ENCODE measurements around the gene MYO1G.

MYO1G gene

GRCh38 chr7:44989132-44989531 lies 10.3 kb upstream of the MYO1G start:
- H3K9me3 Mint-ChIP-seq: no peaks in the 10 kb centered on the region
- peaks cover 31% of the 10 kb centered on the region for H3K36me3 Mint-ChIP-seq (ENCODE audit: low read depth)
- DNase-seq: no peak
- no peaks in the 10 kb centered on the region for H3K27me3 Mint-ChIP-seq
- H3K4me1 Mint-ChIP-seq (ENCODE audit: low read depth): peaks cover 31% of the 10 kb centered on the region
- H3K4me3 Mint-ChIP-seq: no peak overlapping the region
- no peak overlapping the region for H3K27ac Mint-ChIP-seq

DNA sequence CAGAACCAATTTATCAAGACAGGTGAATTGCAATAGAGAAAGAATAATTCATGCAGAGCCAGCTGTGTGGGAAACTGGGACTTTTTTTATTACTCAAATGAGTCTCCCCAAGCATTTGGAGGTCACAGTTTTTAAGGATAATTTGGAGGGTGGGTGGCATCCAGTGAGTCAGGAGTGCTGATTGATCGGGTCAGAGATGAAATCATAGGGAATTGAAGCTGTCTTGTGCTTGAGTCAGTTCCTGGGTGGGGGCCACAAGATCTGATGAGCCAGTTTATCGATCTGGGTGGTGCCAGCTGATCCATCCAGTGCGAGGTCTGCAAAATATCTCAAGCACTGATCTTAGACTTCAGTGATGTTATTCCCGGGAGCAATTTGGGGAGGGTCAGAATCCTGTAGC lies 9.9 kb upstream of the MYO1G start:
- Mint-ChIP-seq H3K27ac (peak overlapping the region; percentile 12), H3K4me3 (no peak overlapping the region), H3K9me3 (no peaks in the 10 kb centered on the region), H3K4me1 (ENCODE audit: low read depth) (peaks cover 35% of the 10 kb centered on the region), H3K36me3 (ENCODE audit: low read depth) (peaks cover 35% of the 10 kb centered on the region), H3K27me3 (no peaks in the 10 kb centered on the region)
- no peak for DNase-seq

DNA sequence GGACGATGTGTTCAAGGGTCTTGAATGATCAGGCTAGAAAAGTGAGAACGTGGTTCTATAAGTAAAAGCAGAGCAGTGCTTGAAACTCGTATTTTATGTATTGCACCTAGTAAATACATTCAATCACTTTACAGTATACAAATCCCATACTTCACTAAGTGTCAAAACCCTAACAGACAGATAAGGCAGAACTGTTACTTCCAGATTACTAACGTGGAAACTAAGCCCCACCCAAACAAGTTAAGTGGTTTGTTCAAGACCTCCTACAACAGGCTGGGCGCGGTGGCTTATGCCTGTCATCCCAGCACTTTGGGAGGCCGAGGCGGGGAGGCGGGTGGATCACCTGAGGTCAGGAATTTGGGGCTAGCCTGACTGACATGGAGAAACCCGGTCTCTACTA lies 9.2 kb upstream of the MYO1G start:
- DNase-seq: no peak
- Mint-ChIP-seq H3K36me3 (ENCODE audit: low read depth) (peaks cover 41% of the 10 kb centered on the region), H3K9me3 (no peaks in the 10 kb centered on the region), H3K27me3 (no peaks in the 10 kb centered on the region), H3K4me3 (peak overlapping the region; percentile 93), H3K27ac (peak overlapping the region; percentile 100), H3K4me1 (ENCODE audit: low read depth) (peaks cover 42% of the 10 kb centered on the region)

GRCh38 chr7:44987457-44987856 lies 8.6 kb upstream of the MYO1G start:
- Mint-ChIP-seq H3K27me3 (no peaks in the 10 kb centered on the region), H3K4me1 (ENCODE audit: low read depth) (peaks cover 48% of the 10 kb centered on the region), H3K27ac (peak overlapping the region; percentile 100), H3K36me3 (ENCODE audit: low read depth) (peaks cover 46% of the 10 kb centered on the region), H3K9me3 (no peaks in the 10 kb centered on the region), H3K4me3 (peak overlapping the region; percentile 93)
- DNase-seq: no peak

- Mint-ChIP-seq H3K27ac (peak overlapping the region; percentile 100), H3K36me3 (ENCODE audit: low read depth) (peaks cover 56% of the 10 kb centered on the region), H3K4me1 (ENCODE audit: low read depth) (peaks cover 58% of the 10 kb centered on the region), H3K27me3 (no peaks in the 10 kb centered on the region), H3K4me3 (peak overlapping the region; percentile 93), H3K9me3 (no peaks in the 10 kb centered on the region)
- DNase-seq: peak; percentile 99
Observed at GRCh38 chr7:44986218-44987053, 7.6 kb upstream of the MYO1G start.

GRCh38 chr7:44985900-44986217 lies 7.0 kb upstream of the MYO1G start:
- no peak for DNase-seq
- H3K27ac Mint-ChIP-seq: peak overlapping the region; percentile 100
- H3K9me3 Mint-ChIP-seq: no peaks in the 10 kb centered on the region
- peaks cover 64% of the 10 kb centered on the region for H3K4me1 Mint-ChIP-seq (ENCODE audit: low read depth)
- H3K4me3 Mint-ChIP-seq: peak overlapping the region; percentile 93
- peaks cover 62% of the 10 kb centered on the region for H3K36me3 Mint-ChIP-seq (ENCODE audit: low read depth)
- no peaks in the 10 kb centered on the region for H3K27me3 Mint-ChIP-seq

GRCh38 chr7:44985033-44985695 lies 6.3 kb upstream of the MYO1G start:
- Mint-ChIP-seq H3K4me3 (peak overlapping the region; percentile 93), H3K36me3 (ENCODE audit: low read depth) (peaks cover 67% of the 10 kb centered on the region), H3K9me3 (no peaks in the 10 kb centered on the region), H3K4me1 (ENCODE audit: low read depth) (peaks cover 71% of the 10 kb centered on the region), H3K27ac (peak overlapping the region; percentile 100), H3K27me3 (no peaks in the 10 kb centered on the region)
- peak; percentile 53 for DNase-seq

- H3K4me3 Mint-ChIP-seq: peak overlapping the region; percentile 93
- H3K4me1 Mint-ChIP-seq (ENCODE audit: low read depth): peaks cover 78% of the 10 kb centered on the region
- H3K9me3 Mint-ChIP-seq: no peaks in the 10 kb centered on the region
- H3K36me3 Mint-ChIP-seq (ENCODE audit: low read depth): peaks cover 73% of the 10 kb centered on the region
- H3K27me3 Mint-ChIP-seq: no peaks in the 10 kb centered on the region
- DNase-seq: no peak
- peak overlapping the region; percentile 100 for H3K27ac Mint-ChIP-seq
Observed at GRCh38 chr7:44984478-44984758, 5.6 kb upstream of the MYO1G start.

DNA sequence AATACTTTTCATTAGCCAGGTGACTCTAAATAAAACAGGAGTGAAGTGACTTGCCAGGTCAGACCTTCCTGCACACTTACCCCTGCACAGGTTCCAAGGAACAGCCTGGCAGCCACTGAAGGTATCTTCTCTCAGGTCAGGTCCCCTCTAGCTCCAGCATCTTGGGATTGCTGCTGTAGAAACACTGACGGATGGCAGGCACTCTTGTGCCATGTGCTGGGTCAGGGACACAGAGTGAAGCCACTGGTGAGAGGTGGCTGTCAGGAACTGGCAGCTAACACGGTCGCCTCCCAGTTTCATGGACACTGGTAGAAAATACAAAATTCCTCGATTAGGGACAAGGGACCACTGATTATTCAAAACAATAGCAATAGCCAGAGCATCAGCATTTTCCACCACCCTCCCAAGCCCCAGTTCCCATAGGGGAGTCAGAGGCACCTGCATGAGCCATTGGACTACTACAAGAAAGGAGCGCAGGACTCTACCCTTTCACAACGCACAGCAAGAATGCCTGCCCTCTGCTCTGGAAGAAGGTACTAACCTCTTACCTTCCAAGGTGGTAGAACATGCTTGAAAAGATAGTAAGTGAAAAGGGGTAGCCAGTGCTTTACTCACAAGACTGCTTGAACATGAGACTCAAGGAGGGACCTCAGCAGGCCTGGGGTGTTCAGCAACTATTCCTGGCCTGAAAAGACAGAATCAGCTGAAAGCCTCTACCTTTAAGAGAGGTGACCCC lies 5.1 kb upstream of the MYO1G start:
- Mint-ChIP-seq H3K27ac (peak overlapping the region; percentile 100), H3K9me3 (no peaks in the 10 kb centered on the region), H3K36me3 (ENCODE audit: low read depth) (peaks cover 78% of the 10 kb centered on the region), H3K4me3 (peak overlapping the region; percentile 93), H3K27me3 (no peaks in the 10 kb centered on the region), H3K4me1 (ENCODE audit: low read depth) (peaks cover 79% of the 10 kb centered on the region)
- peak; percentile 37 for DNase-seq

DNA sequence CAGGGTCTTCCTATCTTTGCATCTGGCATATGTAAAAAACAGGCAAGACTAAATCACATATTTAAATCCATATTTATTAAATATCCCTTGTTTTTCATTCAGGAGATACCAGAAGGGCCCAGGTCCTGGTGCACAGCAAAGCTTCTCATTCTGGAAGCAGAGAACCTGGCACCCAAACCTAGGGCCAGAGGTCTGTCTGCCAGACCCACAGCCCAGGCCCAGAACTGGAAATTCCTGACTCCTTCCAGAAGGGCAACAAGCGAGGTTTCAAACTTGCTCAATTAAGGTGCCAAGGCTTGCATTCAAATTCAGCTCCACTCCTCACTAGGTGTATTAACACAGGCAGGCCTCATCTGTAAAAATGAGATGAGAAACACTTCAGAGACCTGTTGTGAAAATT lies 4.2 kb upstream of the MYO1G start:
- Mint-ChIP-seq H3K4me1 (ENCODE audit: low read depth) (peaks cover 77% of the 10 kb centered on the region), H3K9me3 (no peaks in the 10 kb centered on the region), H3K27me3 (no peaks in the 10 kb centered on the region), H3K4me3 (peak overlapping the region; percentile 93), H3K36me3 (ENCODE audit: low read depth) (peaks cover 87% of the 10 kb centered on the region), H3K27ac (peak overlapping the region; percentile 100)
- DNase-seq: no peak

DNA sequence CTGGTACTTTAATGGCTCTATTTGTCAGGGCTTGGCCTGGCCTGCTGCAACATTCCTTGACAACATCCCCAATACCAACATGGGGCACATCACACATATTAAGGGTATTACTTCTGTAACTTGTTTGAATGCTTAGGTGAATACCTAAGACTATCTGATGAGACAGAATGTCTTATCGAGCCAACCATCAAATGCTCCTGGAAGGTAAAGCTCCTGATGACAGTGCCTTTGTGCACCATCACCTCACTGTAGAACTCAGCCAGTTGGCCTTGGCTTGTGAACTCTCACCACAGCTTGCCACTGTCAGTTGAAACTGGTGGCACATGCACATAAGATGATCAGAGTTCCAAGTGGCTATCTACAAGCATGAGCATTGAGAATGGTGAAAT lies 3.7 kb upstream of the MYO1G start:
- H3K36me3 Mint-ChIP-seq (ENCODE audit: low read depth): peaks cover 92% of the 10 kb centered on the region
- no peaks in the 10 kb centered on the region for H3K9me3 Mint-ChIP-seq
- no peak for DNase-seq
- no peaks in the 10 kb centered on the region for H3K27me3 Mint-ChIP-seq
- H3K4me1 Mint-ChIP-seq (ENCODE audit: low read depth): peaks cover 75% of the 10 kb centered on the region
- peak overlapping the region; percentile 100 for H3K27ac Mint-ChIP-seq
- peak overlapping the region; percentile 93 for H3K4me3 Mint-ChIP-seq

GRCh38 chr7:44981035-44981706 lies 2.4 kb upstream of the MYO1G start:
- H3K4me3 Mint-ChIP-seq: peak overlapping the region; percentile 93
- peak overlapping the region; percentile 100 for H3K27ac Mint-ChIP-seq
- H3K9me3 Mint-ChIP-seq: no peaks in the 10 kb centered on the region
- H3K4me1 Mint-ChIP-seq (ENCODE audit: low read depth): peaks cover 75% of the 10 kb centered on the region
- no peaks in the 10 kb centered on the region for H3K27me3 Mint-ChIP-seq
- H3K36me3 Mint-ChIP-seq (ENCODE audit: low read depth): peaks cover 97% of the 10 kb centered on the region
- peak; percentile 74 for DNase-seq

DNA sequence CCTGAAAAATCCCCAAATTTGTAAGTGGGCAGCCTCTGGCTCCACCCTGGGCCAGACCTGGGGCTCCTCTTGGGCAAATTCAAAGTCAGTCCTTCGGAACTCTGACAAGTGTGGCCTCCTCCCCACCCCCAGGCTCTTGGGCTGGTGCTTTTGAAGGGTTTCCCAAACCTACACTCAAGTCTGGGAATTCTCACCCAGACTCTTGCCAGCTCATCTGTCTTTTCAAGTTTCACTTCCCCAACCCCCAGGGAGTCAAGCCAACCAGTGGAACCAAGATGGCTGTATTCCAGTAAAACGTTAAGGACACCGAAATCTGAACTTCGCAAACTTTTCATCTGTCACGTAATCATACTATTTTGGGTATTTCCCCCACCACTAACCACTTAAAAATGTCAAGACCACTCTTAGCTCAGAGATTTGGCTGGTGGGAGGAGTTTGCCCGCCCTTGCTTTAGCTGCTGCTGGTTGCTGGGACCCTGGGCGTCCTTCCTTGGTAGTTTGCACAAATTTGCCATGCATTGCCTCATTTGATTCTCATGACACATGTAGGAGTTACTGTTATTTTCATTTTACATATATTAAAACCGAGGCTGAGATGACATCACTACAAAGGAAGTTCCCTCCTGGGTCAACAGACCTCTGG lies 1.7 kb upstream of the MYO1G start:
- Mint-ChIP-seq H3K4me3 (peak overlapping the region; percentile 93), H3K27me3 (no peaks in the 10 kb centered on the region), H3K4me1 (ENCODE audit: low read depth) (peaks cover 81% of the 10 kb centered on the region), H3K36me3 (ENCODE audit: low read depth) (peaks cover 97% of the 10 kb centered on the region), H3K9me3 (no peaks in the 10 kb centered on the region), H3K27ac (peak overlapping the region; percentile 100)
- DNase-seq: peak; percentile 81
